HG03103 (cell line): ENCODE measurements around the gene NRCAM.
A peak's percentile ranks its signal among the peaks of the same experiment; 100 is the strongest.

Experiments
- ATAC-seq: cut with Tn5 transposase; IDR thresholded peaks from one replicate; pipeline ENCODE4 v1.9.1; 2021; ENCODE audit warnings: low read depth; ENCODE audit not compliant: unreplicated experiment

Gene NRCAM

GRCh38 chr7:108142675-108143259 lies 313.5 kb downstream of the NRCAM start:
- no peak for ATAC-seq

GRCh38 chr7:108142180-108142579 lies 314.1 kb downstream of the NRCAM start:
- no peak for ATAC-seq

GRCh38 chr7:108140671-108141070 lies 315.6 kb downstream of the NRCAM start:
- ATAC-seq, result no peak

GRCh38 chr7:108138911-108139310 lies 317.3 kb downstream of the NRCAM start:
- no peak for ATAC-seq

DNA sequence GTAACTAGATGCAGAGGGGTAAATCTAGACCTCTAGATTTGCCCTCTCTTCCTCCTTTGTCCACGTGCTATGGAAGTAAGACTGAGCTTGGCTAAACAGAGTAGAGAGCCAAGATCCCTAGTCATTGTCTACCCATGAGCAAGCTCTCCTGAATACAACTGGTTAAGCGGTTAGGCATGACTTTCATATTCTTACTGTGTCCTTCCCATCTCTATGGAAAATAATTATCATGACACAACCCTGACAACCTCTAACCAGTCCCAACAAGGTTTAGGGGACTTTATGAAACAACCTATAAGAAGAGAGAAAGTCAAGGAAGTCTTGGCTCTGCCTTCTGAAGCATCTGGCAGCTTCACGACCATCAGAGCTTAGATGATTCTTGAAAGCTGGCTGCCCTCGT lies 318.2 kb downstream of the NRCAM start:
- ATAC-seq, result no peak

DNA sequence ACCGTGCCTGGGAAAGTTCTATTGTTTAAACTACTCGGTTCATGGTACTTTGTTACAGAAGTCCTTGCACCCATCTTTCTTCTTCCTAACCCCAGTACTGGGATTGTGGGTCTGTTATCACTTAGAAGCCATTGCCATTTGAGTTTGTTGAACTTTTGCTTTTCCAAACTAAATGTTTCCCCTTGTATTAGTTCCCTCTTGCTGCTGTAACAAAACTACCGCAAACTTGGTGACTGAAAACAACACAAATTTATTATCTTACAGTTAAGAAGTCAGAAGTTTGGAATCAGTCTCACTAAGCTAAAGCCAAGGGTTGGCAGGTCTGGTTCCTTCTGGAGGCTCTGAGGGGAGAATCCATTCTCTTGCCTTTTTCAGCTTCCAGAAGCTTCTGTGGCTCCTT lies 319.2 kb downstream of the NRCAM start:
- ATAC-seq, result no peak

- peak; percentile 19 for ATAC-seq
Observed at GRCh38 chr7:108136191-108136688, 320.0 kb downstream of the NRCAM start.

GRCh38 chr7:108135446-108136190 lies 320.6 kb downstream of the NRCAM start:
- peak; percentile 98 for ATAC-seq

- no peak for ATAC-seq
Observed at GRCh38 chr7:108134486-108134885, 321.8 kb downstream of the NRCAM start.

DNA sequence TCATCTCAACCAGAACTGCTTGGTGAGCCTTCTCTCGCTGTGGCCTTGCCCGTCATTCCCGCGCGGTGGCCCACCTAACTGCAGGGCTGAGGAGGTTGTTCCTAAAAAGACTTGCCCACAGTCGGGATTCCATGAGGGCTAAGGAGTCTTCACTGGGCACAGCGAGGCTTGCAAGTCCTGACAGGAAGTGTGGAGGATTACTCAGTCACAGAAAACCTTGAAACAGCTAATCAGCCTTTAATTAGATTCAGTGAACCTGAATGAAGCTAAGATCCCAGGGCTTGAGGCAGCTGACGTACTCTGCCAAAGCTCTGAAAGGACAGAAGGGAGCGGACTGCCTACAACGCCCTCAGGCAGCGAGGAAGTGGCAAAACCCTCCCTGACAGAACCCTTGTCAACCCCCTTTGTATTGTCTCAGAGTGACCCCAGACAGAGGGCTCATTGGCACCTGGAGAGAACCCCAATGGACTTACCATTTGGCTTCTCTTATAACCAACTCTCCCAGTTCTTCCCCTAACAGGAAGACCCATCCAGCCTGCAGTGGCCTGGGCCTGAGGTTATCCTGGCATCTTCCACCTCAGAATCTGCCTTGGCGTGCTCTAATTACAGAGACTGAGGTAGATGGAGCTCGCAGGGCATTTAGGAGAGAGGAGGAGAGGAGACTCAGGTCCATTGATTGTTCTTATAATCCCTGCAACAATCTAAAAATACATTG lies 323.5 kb downstream of the NRCAM start:
- ATAC-seq, result no peak

DNA sequence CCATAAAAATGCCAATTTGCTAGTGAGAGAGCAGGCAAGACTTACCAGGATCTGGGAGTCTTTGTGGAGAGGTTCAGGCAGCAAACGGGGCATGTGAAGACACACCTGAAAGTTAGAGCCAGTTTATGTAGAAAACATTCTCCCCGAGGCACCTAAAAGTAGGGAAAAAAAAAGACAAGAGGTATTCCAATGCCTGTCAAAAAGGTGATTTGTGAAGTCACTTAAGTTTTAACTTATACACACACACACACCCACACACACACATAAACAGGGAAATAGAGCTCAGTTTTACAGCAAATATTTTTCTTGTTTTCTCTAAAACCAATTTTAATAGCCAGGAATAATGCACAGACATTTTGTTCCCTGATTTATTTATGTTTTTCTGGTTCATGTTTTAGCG lies 326.0 kb downstream of the NRCAM start, which contains the start of gene LAMB4:
TSS of gene LAMB4 (minus strand) at position 101 of the 400 bp plus-strand sequence. CDS start 7,197 bp downstream, outside the sequence.
- no peak for ATAC-seq

DNA sequence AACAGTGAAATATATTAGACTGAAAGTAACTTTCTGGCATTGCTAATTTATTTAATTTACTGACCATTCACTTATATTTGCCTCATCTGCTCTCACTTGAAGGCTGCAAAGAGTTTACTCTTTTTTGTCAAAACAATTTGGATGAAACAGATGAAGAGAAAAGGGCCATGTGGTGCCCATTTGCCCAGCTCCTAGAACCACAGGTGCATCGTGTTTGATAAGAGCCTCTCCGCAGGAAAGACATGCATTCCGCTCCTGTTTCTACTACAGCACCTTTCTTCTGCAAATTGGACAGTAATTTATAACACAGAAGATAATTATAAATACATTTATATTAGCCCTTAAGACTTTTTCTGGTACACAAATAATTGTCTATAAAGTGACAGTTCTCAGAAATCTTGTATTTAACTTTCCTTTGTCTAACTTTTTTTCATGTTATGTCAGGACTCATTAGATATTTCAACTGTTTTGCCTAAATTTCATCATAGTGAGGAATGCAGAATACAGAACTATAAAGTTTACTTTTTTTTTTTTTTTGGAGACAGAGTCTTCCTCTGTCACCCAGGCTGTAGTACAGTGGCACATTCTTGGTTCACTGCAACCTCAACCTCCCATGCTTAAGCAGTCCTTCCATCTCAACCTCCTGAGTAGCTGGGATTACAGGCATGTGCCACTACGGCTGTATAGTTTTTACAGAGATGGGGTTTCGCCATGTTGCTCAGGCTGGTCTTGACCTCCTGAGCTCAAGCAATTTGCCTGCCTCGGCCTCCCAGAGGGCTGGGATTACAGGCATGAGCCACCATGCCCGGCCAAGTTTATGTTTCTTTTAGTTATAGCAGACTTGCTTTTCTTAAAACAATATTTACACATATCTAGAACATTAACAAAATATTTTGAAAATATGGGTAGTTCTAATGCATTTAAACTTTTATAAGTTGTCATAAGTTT lies 326.9 kb downstream of the NRCAM start:
- ATAC-seq, result no peak

GRCh38 chr7:108128514-108128913 lies 327.7 kb downstream of the NRCAM start:
- ATAC-seq, result no peak

DNA sequence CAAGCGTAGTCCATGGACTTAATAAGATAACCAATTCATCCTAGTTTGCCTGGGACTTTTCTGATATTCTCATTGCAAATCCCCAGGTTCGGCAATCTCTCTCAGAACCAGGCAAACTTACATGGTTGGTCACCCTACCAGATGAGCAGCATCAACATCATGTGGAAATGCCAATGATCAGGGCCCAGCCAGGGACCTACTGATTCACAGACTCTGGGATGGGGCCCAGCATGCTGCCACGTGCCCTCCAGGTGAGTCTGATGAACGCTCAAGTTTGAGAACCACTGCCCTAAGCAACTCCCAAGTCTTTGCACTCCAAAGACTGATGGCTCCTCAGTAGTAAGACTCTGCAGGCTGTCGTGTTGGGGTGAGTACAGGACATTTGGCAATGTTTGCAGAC lies 328.8 kb downstream of the NRCAM start:
- ATAC-seq, result no peak

DNA sequence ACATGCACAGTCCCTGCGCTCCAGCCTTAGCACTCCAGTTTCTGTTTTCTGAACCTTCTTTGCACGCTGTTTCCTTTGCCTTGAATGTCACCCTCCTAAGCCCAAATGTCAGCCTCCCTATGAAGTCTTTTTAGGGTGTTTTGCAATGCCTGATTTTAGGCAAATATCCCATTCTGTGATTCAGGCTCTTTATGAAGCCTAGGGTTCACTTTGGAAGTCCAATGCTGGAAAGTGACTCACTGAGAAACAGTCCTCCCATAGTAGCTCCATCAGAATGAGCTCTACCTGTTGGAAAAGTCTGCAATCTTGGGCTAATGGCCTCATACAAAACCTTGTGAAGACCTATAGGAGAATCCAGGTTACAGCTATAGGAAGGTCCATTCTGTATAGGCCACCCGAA lies 331.4 kb downstream of the NRCAM start:
- no peak for ATAC-seq

DNA sequence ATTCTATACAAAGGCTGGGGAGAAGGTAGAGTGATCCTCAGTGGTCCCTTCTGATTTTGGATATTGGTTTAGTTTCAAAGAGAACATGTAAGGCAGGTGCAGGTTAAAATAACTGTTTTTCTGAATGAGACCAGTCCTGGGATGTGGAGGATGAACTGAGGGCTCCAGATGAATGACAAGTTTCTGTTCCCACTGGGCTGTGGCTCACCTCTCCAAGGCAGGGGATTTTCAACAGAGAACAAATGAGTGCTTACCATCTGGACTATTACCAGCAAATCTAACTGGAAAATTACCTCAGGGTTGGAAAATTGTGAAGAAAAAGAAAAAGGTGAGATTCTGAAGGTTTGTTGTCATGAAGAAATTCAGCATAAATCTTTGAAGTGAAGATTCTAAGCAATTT lies 334.1 kb downstream of the NRCAM start:
- no peak for ATAC-seq

DNA sequence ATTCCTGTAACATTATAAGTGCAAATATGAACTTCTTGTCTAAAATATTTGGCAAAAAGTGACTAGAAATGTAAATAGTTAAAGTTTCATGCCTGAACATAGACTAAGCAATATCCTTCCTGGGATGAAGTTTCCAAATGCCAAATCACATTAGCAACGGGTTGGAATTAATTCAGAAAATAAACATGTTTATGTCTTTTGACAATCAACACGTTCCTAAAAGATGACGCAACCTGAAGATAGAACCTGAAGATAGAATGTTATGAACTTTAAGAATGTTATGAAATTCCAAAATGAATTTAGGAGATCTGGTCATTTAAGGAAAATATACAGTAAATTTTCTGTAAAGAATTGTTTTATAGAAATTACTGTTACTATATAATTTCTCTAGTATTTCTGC lies 335.3 kb downstream of the NRCAM start:
- ATAC-seq, result no peak

GRCh38 chr7:108120196-108120595 lies 336.0 kb downstream of the NRCAM start:
- no peak for ATAC-seq

GRCh38 chr7:108118959-108119358 lies 337.3 kb downstream of the NRCAM start:
- no peak for ATAC-seq

DNA sequence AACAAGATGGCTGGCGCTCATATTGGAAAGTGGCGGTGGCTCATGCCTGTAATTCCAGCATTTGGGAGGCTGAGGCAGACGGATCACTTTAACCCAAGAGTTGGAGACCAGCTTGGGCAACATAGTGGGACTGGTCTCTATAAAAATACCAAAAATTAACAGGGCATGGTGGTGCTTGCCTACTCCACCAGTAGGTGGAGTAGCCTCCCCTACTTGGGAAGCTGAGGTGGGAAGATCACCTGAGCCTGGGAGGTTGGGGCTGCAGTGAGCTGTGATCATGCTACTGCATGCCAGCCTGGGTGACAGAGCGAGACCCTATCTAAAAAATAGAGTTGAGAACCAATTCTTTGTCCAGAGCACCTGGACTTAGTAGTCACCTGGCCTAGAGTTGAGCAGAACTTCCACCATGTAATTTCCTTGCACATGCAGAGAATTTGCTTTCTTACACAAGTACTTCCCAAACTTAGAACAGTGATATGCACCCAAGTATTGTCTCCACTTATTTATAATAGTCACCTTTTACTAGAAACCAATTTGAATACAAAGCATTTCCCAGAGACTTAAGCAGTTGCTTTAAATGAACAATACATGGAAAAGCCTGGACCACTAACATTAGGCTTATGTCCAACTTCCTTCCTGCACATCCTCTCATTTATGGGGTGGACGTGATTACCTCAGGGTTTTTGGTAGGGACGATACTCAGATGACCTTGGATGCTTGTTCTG lies 342.0 kb downstream of the NRCAM start:
- peak; percentile 84 for ATAC-seq
